DND-41 (cell line): Measurements from ENCODE around the gene GRID1.

ENCODE experiments used
- ATAC-seq: fragments of 200-7000 bp; cut with Tn5 transposase; 3 replicates; pipeline ENCODE4 v1.9.1; 2021; ENCODE audit warnings: low read depth; ENCODE audit not compliant: insufficient read depth
- DNase-seq: peaks from one replicate; pipeline ENCODE4 v3.0.0-alpha.2; 2020
- H2AFZ ChIP-seq: 2 replicates; pipeline ENCODE4 v1.6.0; 2012; ENCODE audit warnings: low read depth, low read length
- H3K27ac ChIP-seq: 2 replicates; pipeline ENCODE4 v1.5.1; 2012; ENCODE audit warnings: low read length, inconsistent platforms
- H3K27me3 ChIP-seq: fragments of 200-600 bp; sonication (generic); 2 replicates; pipeline ENCODE4 v1.6.0; 2012; ENCODE audit warnings: low read length, mild to moderate bottlenecking, inconsistent platforms; ENCODE audit not compliant: insufficient read depth, poor library complexity
- H3K36me3 ChIP-seq: 2 replicates; pipeline ENCODE4 v1.5.1; 2012; ENCODE audit warnings: low read length, inconsistent platforms; ENCODE audit not compliant: insufficient read depth
- H3K4me1 ChIP-seq: 2 replicates; pipeline ENCODE4 v1.5.1; 2012; ENCODE audit warnings: mild to moderate bottlenecking, low read length; ENCODE audit not compliant: insufficient read depth
- H3K4me2 ChIP-seq: 2 replicates; pipeline ENCODE4 v1.6.0; 2012; ENCODE audit warnings: mild to moderate bottlenecking, moderate library complexity, low read length, inconsistent platforms; ENCODE audit not compliant: insufficient read depth
- H3K4me3 ChIP-seq, 2 experiments: fragments of 200-600 bp in 1 of 2; shearing (Covaris generic) in 1 of 2; 2 replicates each; pipeline ENCODE4 v1.5.1; 2012 to 2016; ENCODE audit warnings: inconsistent platforms in 2 of 2, low read length in 2 of 2, mild to moderate bottlenecking in 2 of 2, low read depth in 1 of 2, moderate library complexity in 1 of 2
- H3K79me2 ChIP-seq: 2 replicates; pipeline ENCODE4 v1.6.0; 2012; ENCODE audit warnings: low read length, inconsistent platforms; ENCODE audit not compliant: insufficient read depth
- H3K9ac ChIP-seq: 2 replicates; pipeline ENCODE4 v1.6.0; 2012; ENCODE audit warnings: low read depth, mild to moderate bottlenecking, inconsistent platforms, low read length, moderate library complexity
- H3K9me3 ChIP-seq: 2 replicates; pipeline ENCODE4 v1.5.1; 2012; ENCODE audit warnings: low read length, moderate library complexity, mild to moderate bottlenecking, inconsistent platforms; ENCODE audit not compliant: insufficient read depth, severe bottlenecking
- H4K20me1 ChIP-seq: 2 replicates; pipeline ENCODE4 v1.6.0; 2012; ENCODE audit warnings: low read length; ENCODE audit not compliant: insufficient read depth
- EZH2 ChIP-seq: IDR thresholded peaks from 3 replicates; pipeline ENCODE4 v1.6.1; 2012; ENCODE audit warnings: borderline replicate concordance, low read depth, mild to moderate bottlenecking, moderate library complexity, low read length, inconsistent platforms; ENCODE audit not compliant: severe bottlenecking
- TF ChIP-seq, protein P1 (sequence below): IDR thresholded peaks from 2 replicates; pipeline ENCODE4 v1.5.1; 2012; ENCODE audit warnings: borderline replicate concordance, low read length, moderate library complexity, mild to moderate bottlenecking; ENCODE audit not compliant: poor library complexity, severe bottlenecking; ENCODE audit errors: extremely low read depth

Gene GRID1

DNA sequence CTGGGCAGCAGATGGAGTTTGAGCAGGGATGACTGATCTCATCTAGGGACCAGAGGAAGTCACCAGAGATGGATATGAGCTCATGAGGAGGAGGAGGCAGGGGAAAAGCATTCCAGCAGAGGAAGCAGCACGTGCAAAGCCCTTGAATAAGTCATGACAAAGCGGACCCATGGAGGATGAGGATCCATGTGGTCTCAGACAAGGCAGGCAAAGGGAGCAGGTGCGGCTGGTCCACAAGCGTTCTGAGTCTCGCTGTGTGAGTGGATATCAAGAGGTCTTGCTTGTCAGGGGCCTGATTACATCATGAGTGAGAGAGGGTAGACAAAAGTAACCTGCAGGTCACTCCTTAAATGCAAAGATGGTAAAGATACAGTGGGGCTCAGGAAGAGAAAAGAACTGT is 307.6 kb downstream of the GRID1 start:
- no peak for ATAC-seq
- no peak for DNase-seq

DNA sequence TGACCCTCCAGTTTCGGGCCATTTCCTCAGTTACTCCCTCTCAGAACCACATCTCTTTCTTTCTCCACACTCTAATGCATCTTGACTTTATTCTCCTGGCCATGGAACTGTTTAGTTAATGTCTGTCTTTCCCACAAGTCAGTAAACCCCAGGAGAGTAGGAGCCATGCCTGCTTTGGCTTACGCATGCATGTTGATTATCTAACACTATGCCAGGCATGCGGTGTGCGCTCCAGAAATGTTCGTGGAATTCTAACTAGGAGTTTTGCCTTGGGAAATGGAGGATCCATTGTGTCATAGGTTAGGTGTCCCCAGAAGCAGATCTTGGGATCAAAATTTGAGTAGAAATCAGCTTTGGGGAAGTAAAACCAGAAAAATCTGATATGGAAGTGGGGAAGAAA is 308.9 kb downstream of the GRID1 start:
- TF ChIP-seq, protein P1, sequence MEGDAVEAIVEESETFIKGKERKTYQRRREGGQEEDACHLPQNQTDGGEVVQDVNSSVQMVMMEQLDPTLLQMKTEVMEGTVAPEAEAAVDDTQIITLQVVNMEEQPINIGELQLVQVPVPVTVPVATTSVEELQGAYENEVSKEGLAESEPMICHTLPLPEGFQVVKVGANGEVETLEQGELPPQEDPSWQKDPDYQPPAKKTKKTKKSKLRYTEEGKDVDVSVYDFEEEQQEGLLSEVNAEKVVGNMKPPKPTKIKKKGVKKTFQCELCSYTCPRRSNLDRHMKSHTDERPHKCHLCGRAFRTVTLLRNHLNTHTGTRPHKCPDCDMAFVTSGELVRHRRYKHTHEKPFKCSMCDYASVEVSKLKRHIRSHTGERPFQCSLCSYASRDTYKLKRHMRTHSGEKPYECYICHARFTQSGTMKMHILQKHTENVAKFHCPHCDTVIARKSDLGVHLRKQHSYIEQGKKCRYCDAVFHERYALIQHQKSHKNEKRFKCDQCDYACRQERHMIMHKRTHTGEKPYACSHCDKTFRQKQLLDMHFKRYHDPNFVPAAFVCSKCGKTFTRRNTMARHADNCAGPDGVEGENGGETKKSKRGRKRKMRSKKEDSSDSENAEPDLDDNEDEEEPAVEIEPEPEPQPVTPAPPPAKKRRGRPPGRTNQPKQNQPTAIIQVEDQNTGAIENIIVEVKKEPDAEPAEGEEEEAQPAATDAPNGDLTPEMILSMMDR = no peak
- no peak for TF ChIP-seq EZH2
- H3K4me2 ChIP-seq = no peak overlapping the region
- H3K9me3 ChIP-seq = no peaks in the 10 kb centered on the region
- H3K27ac ChIP-seq = no peak overlapping the region
- no peaks in the 10 kb centered on the region for H3K79me2 ChIP-seq
- no peaks in the 10 kb centered on the region for H3K4me1 ChIP-seq
- no peak overlapping the region for H3K4me3 ChIP-seq
- H3K36me3 ChIP-seq = no peaks in the 10 kb centered on the region
- no peak overlapping the region for H2AFZ ChIP-seq
- no peak overlapping the region for H3K9ac ChIP-seq
- H4K20me1 ChIP-seq = no peaks in the 10 kb centered on the region
- H3K27me3 ChIP-seq = peaks cover 13% of the 10 kb centered on the region
- no peak for ATAC-seq
- no peak for DNase-seq

More for the DNA sequence above, 307.6 kb downstream of the GRID1 start:
- no peaks in the 10 kb centered on the region for H3K79me2 ChIP-seq
- H3K4me3 ChIP-seq = no peak overlapping the region
- no peak overlapping the region for H3K9ac ChIP-seq
- peaks cover 13% of the 10 kb centered on the region for H3K27me3 ChIP-seq
- no peaks in the 10 kb centered on the region for H3K9me3 ChIP-seq
- H4K20me1 ChIP-seq = no peaks in the 10 kb centered on the region
- no peak overlapping the region for H3K4me2 ChIP-seq
- no peaks in the 10 kb centered on the region for H3K36me3 ChIP-seq
- no peak overlapping the region for H2AFZ ChIP-seq
- H3K27ac ChIP-seq = no peak overlapping the region
- TF ChIP-seq, protein P1 = no peak
- no peak for TF ChIP-seq EZH2
- H3K4me1 ChIP-seq = no peaks in the 10 kb centered on the region

DNA sequence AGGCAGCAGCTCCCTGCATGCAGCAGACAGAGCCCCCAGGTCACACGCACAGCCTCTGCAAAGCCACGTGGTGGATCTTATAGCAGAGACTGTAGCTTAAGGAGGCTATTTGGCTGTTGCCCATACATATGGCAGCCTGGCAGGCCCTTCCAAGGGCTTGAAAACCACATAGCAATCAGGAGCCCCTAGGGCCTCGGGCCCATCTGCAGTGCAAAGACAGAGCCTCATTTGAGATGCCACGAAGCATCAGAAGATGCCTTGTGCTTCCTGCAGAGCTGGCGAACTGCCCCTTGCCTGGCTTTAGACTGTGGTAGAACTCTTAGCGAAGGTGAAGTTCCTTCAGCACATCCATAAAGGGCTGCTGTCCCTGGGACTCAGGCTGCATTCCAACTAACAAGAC is 309.9 kb downstream of the GRID1 start:
- DNase-seq (no peak), ATAC-seq (no peak; the same call in 2 of the 3 replicates)
- Histone ChIP-seq H3K9me3 (no peaks in the 10 kb centered on the region), H4K20me1 (no peaks in the 10 kb centered on the region), H3K4me2 (no peak overlapping the region), H2AFZ (no peak overlapping the region), H3K27ac (no peak overlapping the region), H3K79me2 (no peaks in the 10 kb centered on the region), H3K4me1 (no peaks in the 10 kb centered on the region), H3K27me3 (peaks cover 13% of the 10 kb centered on the region), H3K36me3 (no peaks in the 10 kb centered on the region), H3K4me3 (no peak overlapping the region), H3K9ac (no peak overlapping the region)
- no peak for TF ChIP-seq EZH2
- TF ChIP-seq, protein P1 = no peak

- Histone ChIP-seq H3K4me3 (no peak overlapping the region), H3K27ac (no peak overlapping the region), H3K27me3 (peaks cover 13% of the 10 kb centered on the region), H3K9ac (no peak overlapping the region), H4K20me1 (no peaks in the 10 kb centered on the region), H2AFZ (no peak overlapping the region), H3K36me3 (no peaks in the 10 kb centered on the region), H3K4me2 (no peak overlapping the region), H3K4me1 (no peaks in the 10 kb centered on the region), H3K9me3 (no peaks in the 10 kb centered on the region), H3K79me2 (no peaks in the 10 kb centered on the region)
- TF ChIP-seq, protein P1 = no peak
- no peak for TF ChIP-seq EZH2
- ATAC-seq (no peak), DNase-seq (no peak)
These were observed 310.7 kb downstream of the GRID1 start for GRCh38 chr10:86055928-86056327.
